GM08714 (cell line): Measurements from ENCODE around the gene MTCP1.

Experiments
- H3K4me3 ChIP-seq: fragments of 200-500 bp; sonication (Bioruptor generic); 2 replicates; pipeline ENCODE4 v1.5.1; 2014; ENCODE audit warnings: mild to moderate bottlenecking, low read length, inconsistent platforms
- ZNF274 ChIP-seq: IDR thresholded peaks from 2 replicates; pipeline ENCODE4 v1.6.1; 2012; ENCODE audit warnings: mild to moderate bottlenecking, low read depth, low read length

MTCP1 gene

DNA sequence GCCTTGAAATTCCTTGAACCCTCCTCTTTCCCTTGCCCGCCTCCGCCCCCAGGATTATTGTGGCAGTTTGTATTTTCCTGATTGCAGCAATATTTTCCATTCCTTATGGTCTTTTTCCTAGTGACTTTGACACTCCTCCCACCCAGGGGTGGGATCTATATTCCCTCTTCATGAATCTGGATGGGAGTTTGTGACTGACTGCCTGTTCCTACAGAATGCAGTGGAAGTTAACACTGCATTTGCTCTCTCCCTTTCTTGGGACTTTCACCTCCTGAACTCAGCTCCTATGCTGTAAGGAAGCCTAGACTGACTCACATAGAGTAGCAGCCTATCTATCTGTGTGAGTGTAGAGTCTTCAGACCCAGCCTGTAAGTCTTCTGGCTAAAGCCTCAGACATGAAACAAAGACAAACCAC, 42.1 kb downstream of the MTCP1 start:
- TF ChIP-seq ZNF274, result no peak
- peak overlapping the region; percentile 18; the same call in 1 of the 2 replicates for H3K4me3 ChIP-seq

DNA sequence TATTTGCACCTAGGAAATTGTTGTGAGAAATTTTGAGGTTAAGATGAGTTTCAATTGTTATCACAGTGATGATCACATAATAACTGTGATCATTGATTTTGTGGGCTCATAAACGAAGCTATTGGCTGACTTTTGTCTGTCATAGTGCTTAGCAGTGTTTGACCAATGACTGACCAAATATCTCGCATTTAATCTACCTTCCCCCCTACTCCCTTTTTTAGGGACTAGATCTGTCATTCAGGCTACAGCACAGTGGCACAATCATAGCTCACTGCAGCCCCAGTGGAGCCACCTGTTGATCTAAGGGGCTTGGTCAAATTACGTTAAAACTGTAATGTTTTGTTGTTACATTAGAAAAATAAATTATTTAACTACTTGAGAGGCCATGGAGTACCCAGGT, 42.8 kb downstream of the MTCP1 start:
- H3K4me3 ChIP-seq, result peak overlapping the region; percentile 85
- TF ChIP-seq ZNF274, result no peak

DNA sequence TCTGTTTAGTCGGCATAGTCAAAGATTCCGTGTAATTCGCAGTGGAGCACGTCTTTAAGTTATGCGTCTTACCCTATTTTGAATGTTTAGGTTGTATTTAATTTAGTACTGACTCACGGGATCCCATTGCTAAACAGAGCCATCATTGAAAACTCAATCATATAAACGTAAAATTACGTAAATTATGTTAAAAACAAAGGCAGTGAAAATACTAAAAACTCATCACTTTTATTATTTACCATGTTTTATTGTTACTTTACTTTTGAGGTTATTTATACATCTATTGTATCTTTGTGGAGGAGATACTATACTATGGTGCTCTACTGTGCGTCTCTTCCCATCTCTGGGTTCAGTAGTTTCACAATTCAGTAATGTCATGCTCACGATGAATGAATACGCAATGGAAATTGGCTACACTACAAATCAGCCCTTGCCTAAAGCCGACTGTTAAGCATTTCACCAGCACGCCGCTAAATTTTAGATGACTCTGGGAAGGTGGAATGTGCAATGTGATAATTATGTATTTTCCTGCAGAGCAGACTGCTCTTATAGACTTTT, 43.3 kb downstream of the MTCP1 start:
- peak overlapping the region; percentile 85 for H3K4me3 ChIP-seq
- no peak for TF ChIP-seq ZNF274

DNA sequence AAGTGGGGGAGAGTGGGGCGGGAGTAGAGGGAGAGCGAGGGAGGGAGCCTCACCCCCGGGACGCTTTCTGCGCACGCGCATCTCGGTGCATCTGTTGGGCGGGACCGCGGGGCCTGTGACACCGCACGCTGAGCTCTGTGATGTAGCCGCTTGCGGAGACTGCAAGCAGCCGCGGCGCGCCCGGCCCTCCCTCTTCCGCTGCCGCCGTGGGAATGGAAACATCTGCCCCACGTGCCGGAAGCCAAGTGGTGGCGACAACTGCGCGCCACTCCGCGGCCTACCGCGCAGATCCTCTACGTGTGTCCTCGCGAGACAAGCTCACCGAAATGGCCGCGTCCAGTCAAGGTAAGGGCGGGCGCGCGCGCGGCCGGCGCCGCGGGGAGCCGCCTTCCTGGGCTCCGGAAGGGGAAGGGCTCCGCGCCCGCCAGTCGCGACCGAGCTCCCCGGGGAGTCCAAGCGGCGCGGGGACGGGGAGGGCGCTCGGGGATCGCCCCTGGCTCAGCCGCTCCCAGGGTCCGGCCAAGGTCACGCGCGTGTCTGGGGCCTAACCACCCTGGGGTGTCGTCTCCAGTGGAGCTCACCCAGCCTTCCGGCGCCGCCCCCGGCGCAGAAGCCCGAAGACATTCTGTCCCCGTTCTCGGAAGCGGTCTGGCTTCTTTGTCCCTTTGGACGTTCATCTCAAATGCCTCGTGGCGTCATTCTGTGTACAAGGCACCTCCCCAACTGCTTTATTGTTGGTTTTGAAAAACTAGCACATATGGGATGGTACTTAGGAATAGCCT, 44.0 kb downstream of the MTCP1 start, which contains the start of gene FUNDC2:
Gene FUNDC2, plus strand, starts transcription at position 118 of the 782 bp plus-strand sequence. Its CDS starts 95 bp downstream, at position 213.
- TF ChIP-seq ZNF274, result no peak

DNA sequence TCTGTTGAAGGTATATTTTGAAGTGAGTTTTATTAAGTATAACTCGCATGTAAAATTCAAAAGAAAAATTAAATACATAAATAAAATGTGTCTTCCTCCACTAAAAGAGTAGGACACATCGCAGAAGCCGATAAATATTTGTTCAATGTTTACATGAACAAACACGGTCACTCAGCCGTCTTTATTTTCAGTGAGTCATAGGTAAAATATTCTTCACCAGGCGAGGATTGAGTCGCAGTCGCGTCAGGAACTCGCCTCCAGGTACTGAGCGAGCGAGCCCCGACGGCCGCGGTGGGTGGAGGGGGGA, 44.6 kb downstream of the MTCP1 start:
- peak overlapping the region; percentile 69; the same call in 1 of the 2 replicates for H3K4me3 ChIP-seq
- TF ChIP-seq ZNF274, result no peak

More for the DNA sequence above, 44.0 kb downstream of the MTCP1 start, which contains the start of gene FUNDC2:
- H3K4me3 ChIP-seq, result peak within 1 kb of the TSS; percentile 85

DNA sequence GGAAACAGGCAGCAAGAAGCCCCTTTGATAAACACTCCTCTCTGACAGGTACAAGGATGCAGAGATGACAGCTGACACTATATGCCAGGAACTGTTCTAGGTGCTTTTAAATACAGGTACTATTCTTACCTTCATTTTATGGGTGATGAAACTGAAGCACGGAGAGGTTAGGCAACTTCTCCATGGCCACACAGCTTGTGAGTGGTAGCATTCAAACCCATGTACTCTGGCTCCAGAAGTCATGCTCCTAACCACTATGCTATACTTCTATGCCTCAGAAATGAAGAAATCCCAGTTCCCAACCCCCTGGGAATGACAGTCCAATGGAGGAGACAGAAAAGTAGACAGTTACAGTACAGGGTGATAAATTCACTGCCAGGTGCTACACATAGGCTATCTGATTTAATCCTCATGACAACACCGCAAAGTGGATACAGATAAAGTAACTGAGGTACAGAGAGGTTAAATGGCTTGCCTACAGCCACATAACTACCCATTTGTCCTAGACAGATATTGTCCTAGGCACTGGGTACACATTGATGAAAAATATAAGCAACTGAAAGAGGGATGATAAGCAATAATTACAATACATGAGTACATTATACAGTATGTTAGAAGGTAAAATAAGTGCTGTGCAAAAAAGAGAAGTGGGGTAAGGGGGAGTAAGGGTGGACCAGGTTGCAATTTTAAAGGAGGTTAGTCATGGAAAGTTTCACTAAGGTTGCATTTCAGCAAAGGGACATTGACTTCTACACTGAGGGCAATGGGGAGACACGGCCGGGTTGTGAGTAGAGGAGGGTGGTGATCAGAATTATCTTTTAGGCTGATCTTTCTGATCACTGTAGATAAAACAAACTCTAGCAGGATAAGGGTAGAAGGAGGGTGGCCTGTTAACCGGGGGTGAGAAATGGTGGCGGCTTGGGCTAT, 46.8 kb downstream of the MTCP1 start:
- H3K4me3 ChIP-seq, result no peak overlapping the region
- no peak for TF ChIP-seq ZNF274

DNA sequence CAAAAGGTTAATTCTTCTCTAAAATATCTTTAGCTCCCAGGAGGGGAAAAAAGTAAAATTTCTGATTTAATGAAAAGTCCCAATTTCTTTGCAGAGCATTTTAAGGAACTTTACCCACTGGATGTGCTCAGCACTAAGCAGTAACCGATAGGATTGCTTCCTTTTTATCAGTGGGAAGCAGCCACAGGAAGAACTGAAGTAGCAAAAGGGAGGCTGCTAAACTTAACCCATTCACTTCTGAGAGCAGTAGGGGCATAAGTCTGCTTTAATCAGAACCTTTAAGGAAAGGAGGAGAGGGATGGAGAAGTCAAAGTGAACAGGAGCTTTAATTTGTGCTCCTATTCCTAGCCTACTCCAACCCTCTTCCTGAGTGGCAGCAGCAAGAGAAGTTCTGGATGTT, 48.4 kb downstream of the MTCP1 start, which contains the start of gene F8:
Gene F8, minus strand, starts transcription at position 139 of the 400 bp plus-strand sequence. CDS start 171 bp downstream, outside the sequence.
- TF ChIP-seq ZNF274, result no peak
- no peak within 1 kb of the TSS for H3K4me3 ChIP-seq

DNA sequence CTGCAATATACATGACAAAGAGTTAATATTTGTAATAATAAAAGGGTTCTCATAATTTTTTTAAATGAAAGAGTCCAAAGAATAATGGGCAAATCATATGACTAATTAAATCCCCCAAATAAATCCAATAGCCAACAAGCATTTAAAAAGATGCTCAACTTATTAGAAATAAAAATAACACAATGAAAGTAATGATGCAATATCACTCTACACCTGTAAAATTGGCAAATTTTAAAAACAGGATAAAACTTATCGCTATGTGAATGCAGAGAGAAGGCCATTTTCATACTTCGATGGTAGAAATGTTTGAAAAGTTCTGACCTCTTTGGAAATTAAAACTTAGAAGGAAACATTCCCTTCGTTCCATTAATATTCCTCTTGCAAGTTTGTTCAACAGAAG, 50.3 kb downstream of the MTCP1 start:
- no peak for TF ChIP-seq ZNF274

More for the DNA sequence above, 50.3 kb downstream of the MTCP1 start:
- no peak overlapping the region for H3K4me3 ChIP-seq
